ENCODE data around the gene TMEM125. TPM values are rescaled to one million over a fixed set of nuclear protein-coding genes. Genes with fewer than 3 reads are reported as not detected.

TMEM125 gene
- total and polyA plus RNA-seq, 9 of the 15 experiments (the other 6 are each of a cell fraction or from before 2014, with no cell fraction given) = 0.07 to 0.08 TPM; not detected in 7

DNA sequence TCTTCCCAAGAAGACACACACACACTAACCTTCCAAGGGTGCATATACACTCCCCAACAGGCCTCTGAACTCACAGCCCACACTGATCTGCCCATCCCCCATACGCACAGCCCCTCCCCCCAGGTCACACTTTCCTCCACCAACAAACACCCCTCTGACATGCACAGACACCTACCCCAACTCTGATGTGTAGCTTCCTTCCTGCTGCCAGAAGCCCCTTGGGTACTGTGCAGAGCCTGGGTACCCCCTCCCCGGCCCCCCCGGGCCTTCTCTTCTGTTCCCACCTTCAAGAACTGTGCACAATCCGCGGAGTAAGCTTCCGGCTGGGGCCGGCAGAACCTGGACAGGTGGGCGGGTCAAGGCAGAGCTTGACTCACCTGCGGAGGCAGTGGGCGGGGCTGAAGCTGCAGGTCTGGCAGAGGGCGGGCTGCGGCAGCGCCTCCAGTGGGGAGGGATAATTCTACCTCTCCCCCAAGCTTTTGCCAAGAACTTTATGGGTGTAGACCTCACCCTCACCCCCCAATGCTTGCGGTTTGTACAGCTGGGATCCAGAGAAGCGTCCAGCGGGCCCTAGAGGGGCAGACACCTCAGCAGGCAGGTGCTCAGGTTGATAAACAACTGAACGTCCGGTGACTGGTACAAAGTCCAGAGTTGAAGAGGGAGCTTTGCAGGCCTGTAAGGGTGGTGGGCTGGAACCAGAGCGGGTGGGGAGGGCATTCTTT lies 15.6 kb downstream of the TMEM125 start, which contains the start of gene C1orf210 (continued):
- TF ChIP-seq ZNF232 (CRISPR knock-in tag; IDR thresholded peaks at IDR 0.05) (no peak), CEBPG (CRISPR knock-in tag; IDR thresholded peaks at IDR 0.05) (no peak), CEBPG (tag; conservative IDR thresholded peaks at IDR 0.05 in 1 of 2, IDR thresholded peaks at IDR 0.05 in 1 of 2) (no peak), FOXO4 (CRISPR knock-in tag; IDR thresholded peaks at IDR 0.05) (no peak), HDAC2 (IDR thresholded peaks at IDR 0.05) (no peak), ZNF551 (CRISPR knock-in tag; IDR thresholded peaks at IDR 0.05) (no peak), HDGF (IDR thresholded peaks at IDR 0.05) (no peak), PTTG1 (tag; IDR thresholded peaks at IDR 0.05; ENCODE audit: low read depth) (no peak), EGR1 (conservative IDR thresholded peaks at IDR 0.05) (peak; percentile 47), NFE2 (IDR thresholded peaks at IDR 0.05; ENCODE audit: low read depth) (no peak), ZNF592 (IDR thresholded peaks at IDR 0.05) (no peak), CGGBP1 (CRISPR knock-in tag; IDR thresholded peaks at IDR 0.05) (no peak), PTBP1 (IDR thresholded peaks at IDR 0.05; ENCODE audit: low read depth, low read length) (no peak)
- TF ChIP-seq, protein P1, sequence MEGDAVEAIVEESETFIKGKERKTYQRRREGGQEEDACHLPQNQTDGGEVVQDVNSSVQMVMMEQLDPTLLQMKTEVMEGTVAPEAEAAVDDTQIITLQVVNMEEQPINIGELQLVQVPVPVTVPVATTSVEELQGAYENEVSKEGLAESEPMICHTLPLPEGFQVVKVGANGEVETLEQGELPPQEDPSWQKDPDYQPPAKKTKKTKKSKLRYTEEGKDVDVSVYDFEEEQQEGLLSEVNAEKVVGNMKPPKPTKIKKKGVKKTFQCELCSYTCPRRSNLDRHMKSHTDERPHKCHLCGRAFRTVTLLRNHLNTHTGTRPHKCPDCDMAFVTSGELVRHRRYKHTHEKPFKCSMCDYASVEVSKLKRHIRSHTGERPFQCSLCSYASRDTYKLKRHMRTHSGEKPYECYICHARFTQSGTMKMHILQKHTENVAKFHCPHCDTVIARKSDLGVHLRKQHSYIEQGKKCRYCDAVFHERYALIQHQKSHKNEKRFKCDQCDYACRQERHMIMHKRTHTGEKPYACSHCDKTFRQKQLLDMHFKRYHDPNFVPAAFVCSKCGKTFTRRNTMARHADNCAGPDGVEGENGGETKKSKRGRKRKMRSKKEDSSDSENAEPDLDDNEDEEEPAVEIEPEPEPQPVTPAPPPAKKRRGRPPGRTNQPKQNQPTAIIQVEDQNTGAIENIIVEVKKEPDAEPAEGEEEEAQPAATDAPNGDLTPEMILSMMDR (IDR thresholded peaks at IDR 0.05 in 2 of 3, conservative IDR thresholded peaks at IDR 0.05 in 1 of 3; ENCODE audit: insufficient read depth in 2 of 3, low read depth in 1 of 3, low read length in 3 of 3) = peak; percentile 47 to 56 (median 48); a peak in 5 of 6 replicates
- TF ChIP-seq, protein P2, sequence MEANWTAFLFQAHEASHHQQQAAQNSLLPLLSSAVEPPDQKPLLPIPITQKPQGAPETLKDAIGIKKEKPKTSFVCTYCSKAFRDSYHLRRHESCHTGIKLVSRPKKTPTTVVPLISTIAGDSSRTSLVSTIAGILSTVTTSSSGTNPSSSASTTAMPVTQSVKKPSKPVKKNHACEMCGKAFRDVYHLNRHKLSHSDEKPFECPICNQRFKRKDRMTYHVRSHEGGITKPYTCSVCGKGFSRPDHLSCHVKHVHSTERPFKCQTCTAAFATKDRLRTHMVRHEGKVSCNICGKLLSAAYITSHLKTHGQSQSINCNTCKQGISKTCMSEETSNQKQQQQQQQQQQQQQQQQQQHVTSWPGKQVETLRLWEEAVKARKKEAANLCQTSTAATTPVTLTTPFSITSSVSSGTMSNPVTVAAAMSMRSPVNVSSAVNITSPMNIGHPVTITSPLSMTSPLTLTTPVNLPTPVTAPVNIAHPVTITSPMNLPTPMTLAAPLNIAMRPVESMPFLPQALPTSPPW (CRISPR knock-in tag; IDR thresholded peaks at IDR 0.05) = peak; percentile 41; the same call in 1 of the 2 replicates
